H1 (cell line): ENCODE results near the gene SH2D4B. TPM values are rescaled to one million over a fixed set of nuclear protein-coding genes. Genes with fewer than 3 reads are reported as not detected.

Experiments
- CTCF ChIA-PET: fragments of 300-600 bp; sonication (Branson Sonifier 250); formaldehyde crosslinking; loops from one replicate; lab custom pipeline; 2021; ENCODE audit not compliant: partially characterized antibody; lab: Charles Lee
- POLR2A ChIA-PET: fragments of 300-600 bp; sonication (Branson Sonifier 250); formaldehyde crosslinking; loops from one replicate; lab custom pipeline; 2021; ENCODE audit warnings: inconsistent platforms; ENCODE audit not compliant: partially characterized antibody; lab: Charles Lee
- DNase-seq, 2 experiments: peaks; one replicate each; pipeline versions ENCODE4 v3.0.0 to v3.0.0-alpha.2; 2010 to 2022; ENCODE audit warnings: low spot score in 2 of 2, low read depth in 1 of 2, mixed read lengths in 1 of 2
- FAIRE-seq: peaks from 2 replicates; lab custom pipeline; 2011; peaks lifted over from hg19 to GRCh38; lab: Jason Lieb, UNC
- H2AFZ ChIP-seq: 2 replicates; pipeline ENCODE4 v1.8.1; 2012; ENCODE audit warnings: low read length, inconsistent platforms
- H2AK5ac ChIP-seq: 2 replicates; pipeline ENCODE4 v1.6.1; 2013; ENCODE audit warnings: low read depth, low read length
- H2BK120ac ChIP-seq: replicated peaks from 2 replicates; pipeline ENCODE3; 2013; ENCODE audit warnings: low read depth, low read length, inconsistent platforms
- H2BK12ac ChIP-seq: 2 replicates; pipeline ENCODE4 v1.6.1; 2013; ENCODE audit warnings: low read depth, low read length
- H2BK15ac ChIP-seq: 2 replicates; pipeline ENCODE4 v1.6.1; 2013; ENCODE audit warnings: low read length
- H2BK20ac ChIP-seq: 2 replicates; pipeline ENCODE4 v1.6.1; 2013; ENCODE audit warnings: low read length
- H2BK5ac ChIP-seq: 2 replicates; pipeline ENCODE4 v1.6.1; 2013; ENCODE audit warnings: low read depth, low read length
- H3K14ac ChIP-seq: 2 replicates; pipeline ENCODE4 v1.6.1; 2013; ENCODE audit warnings: inconsistent platforms; ENCODE audit not compliant: insufficient read length
- H3K18ac ChIP-seq: 2 replicates; pipeline ENCODE4 v1.6.1; 2013; ENCODE audit warnings: low read length; ENCODE audit errors: extremely low read depth
- H3K23ac ChIP-seq: 2 replicates; pipeline ENCODE4 v1.6.1; 2013; ENCODE audit warnings: inconsistent platforms; ENCODE audit not compliant: insufficient read length
- H3K23me2 ChIP-seq: 2 replicates; pipeline ENCODE4 v1.6.1; 2013; ENCODE audit warnings: low read depth, low read length
- H3K27ac ChIP-seq: 2 replicates; pipeline ENCODE4 v1.6.1; 2011; ENCODE audit warnings: low read depth, low read length, inconsistent platforms
- H3K27me3 ChIP-seq, 4 experiments: replicated peaks in 1 of 4; 1 replicate in 1 of 4; 2 replicates in 3 of 4; pipeline versions ENCODE4 v1.6.1 to v1.8.1; 2011 to 2013; ENCODE audit warnings: low read length in 3 of 4, mild to moderate bottlenecking in 3 of 4, inconsistent platforms in 2 of 4, mixed read lengths in 2 of 4, moderate library complexity in 1 of 4; ENCODE audit not compliant: control insufficient read depth in 3 of 4, insufficient read depth in 3 of 4; ENCODE audit errors: extremely low read depth in 1 of 4
- H3K36me3 ChIP-seq, 4 experiments: 2 replicates each; pipeline versions ENCODE4 v1.6.1 to v1.8.1; 2011 to 2013; ENCODE audit warnings: mild to moderate bottlenecking in 4 of 4, low read length in 3 of 4, moderate library complexity in 2 of 4, control low read depth in 1 of 4, inconsistent platforms in 1 of 4; ENCODE audit not compliant: insufficient read depth in 4 of 4, control insufficient read depth in 2 of 4
- H3K4ac ChIP-seq: replicated peaks from 2 replicates; pipeline ENCODE3; 2013; ENCODE audit warnings: low read length, low read depth, mixed read lengths, inconsistent platforms; ENCODE audit not compliant: insufficient read length
- H3K4me1 ChIP-seq, 4 experiments: replicated peaks in 1 of 4; 1 replicate in 1 of 4; 2 replicates in 3 of 4; pipeline versions ENCODE4 v1.6.1 to v1.8.1; 2011 to 2013; ENCODE audit warnings: low read length in 3 of 4, inconsistent platforms in 2 of 4, mixed read lengths in 1 of 4; ENCODE audit not compliant: insufficient read depth in 4 of 4, control insufficient read depth in 3 of 4
- H3K4me2 ChIP-seq, 2 experiments: 2 replicates each; pipeline versions ENCODE4 v1.6.1 to v1.8.1; 2011 to 2013; ENCODE audit warnings: low read depth in 2 of 2, low read length in 2 of 2, control low read depth in 1 of 2, inconsistent platforms in 1 of 2, mild to moderate bottlenecking in 1 of 2; ENCODE audit not compliant: insufficient read depth in 1 of 2
- H3K4me3 ChIP-seq, 4 experiments: fragments of 200-600, 300-600 bp in 1 of 4; sonication (generic), shearing (Covaris generic), sonication (Bioruptor Twin) in 1 of 4; 2 replicates each; pipeline versions ENCODE4 v1.5.1 to v1.8.1; 2011 to 2016; ENCODE audit warnings: low read length in 4 of 4, low read depth in 3 of 4, control low read depth in 2 of 4, inconsistent platforms in 2 of 4, mild to moderate bottlenecking in 2 of 4, mixed read lengths in 1 of 4, moderate library complexity in 1 of 4; ENCODE audit not compliant: insufficient read depth in 2 of 4; ENCODE audit errors: extremely low read depth in 1 of 4
- H3K56ac ChIP-seq: replicated peaks from 2 replicates; pipeline ENCODE3; 2013; ENCODE audit warnings: low read depth, mild to moderate bottlenecking, mixed read lengths, low read length, inconsistent platforms; ENCODE audit not compliant: insufficient read length
- H3K79me1 ChIP-seq: 2 replicates; pipeline ENCODE4 v1.6.1; 2013; ENCODE audit warnings: low read depth, low read length, control low read depth
- H3K79me2 ChIP-seq, 2 experiments: 2 replicates each; pipeline versions ENCODE4 v1.6.1 to v1.8.1; 2012 to 2013; ENCODE audit warnings: low read length in 2 of 2, mild to moderate bottlenecking in 2 of 2, inconsistent platforms in 1 of 2; ENCODE audit not compliant: insufficient read depth in 2 of 2, control insufficient read depth in 1 of 2
- H3K9ac ChIP-seq, 4 experiments: replicated peaks in 1 of 4; 1 replicate in 1 of 4; 2 replicates in 3 of 4; pipeline versions ENCODE4 v1.6.1 to v1.8.1; 2011 to 2013; ENCODE audit warnings: low read depth in 3 of 4, low read length in 3 of 4, control low read depth in 2 of 4, mild to moderate bottlenecking in 2 of 4, moderate library complexity in 2 of 4, inconsistent platforms in 1 of 4; ENCODE audit errors: extremely low read depth in 1 of 4
- H3K9me3 ChIP-seq, 2 experiments: 2 replicates each; pipeline versions ENCODE4 v1.6.1 to v1.8.1; 2012 to 2013; ENCODE audit warnings: mild to moderate bottlenecking in 2 of 2, moderate library complexity in 2 of 2, control low read depth in 1 of 2, inconsistent platforms in 1 of 2, low read depth in 1 of 2, low read length in 1 of 2, mixed read lengths in 1 of 2; ENCODE audit not compliant: insufficient read depth in 2 of 2
- H4K20me1 ChIP-seq, 2 experiments: replicated peaks in 1 of 2; 2 replicates each; pipeline versions ENCODE3 to v1.8.1; 2011 to 2013; ENCODE audit warnings: inconsistent platforms in 2 of 2, low read length in 2 of 2, mild to moderate bottlenecking in 1 of 2; ENCODE audit not compliant: insufficient read depth in 2 of 2, control insufficient read depth in 1 of 2
- H4K5ac ChIP-seq: 2 replicates; pipeline ENCODE4 v1.6.1; 2013; ENCODE audit warnings: low read length, low read depth, mixed read lengths, inconsistent platforms; ENCODE audit not compliant: insufficient read length
- H4K8ac ChIP-seq: 2 replicates; pipeline ENCODE4 v1.8.0; 2013; ENCODE audit warnings: mild to moderate bottlenecking, moderate library complexity, low read length, inconsistent platforms; ENCODE audit not compliant: insufficient read depth; ENCODE audit errors: extremely low read depth
- H4K91ac ChIP-seq: replicated peaks from 2 replicates; pipeline ENCODE3; 2013; ENCODE audit warnings: low read length, mixed read lengths, inconsistent platforms; ENCODE audit not compliant: insufficient read length
- EP300 ChIP-seq, 2 experiments: IDR thresholded peaks; 1 replicate in 1 of 2; 2 replicates in 1 of 2; pipeline ENCODE4 v1.6.1; 2011 to 2012; ENCODE audit warnings: low read depth in 2 of 2, low read length in 2 of 2, mild to moderate bottlenecking in 2 of 2, borderline replicate concordance in 1 of 2, inconsistent platforms in 1 of 2, moderate library complexity in 1 of 2
- HDAC2 ChIP-seq, 2 experiments: fragments of 300-600 bp in 1 of 2; sonication (generic) in 1 of 2; IDR thresholded peaks; 2 replicates each; pipeline ENCODE4 v1.6.1; 2011 to 2012; ENCODE audit warnings: low read depth in 2 of 2, low read length in 2 of 2, mild to moderate bottlenecking in 2 of 2, moderate library complexity in 2 of 2, borderline replicate concordance in 1 of 2, inconsistent platforms in 1 of 2
- WGBS, 2 experiments: shearing (Covaris generic) in 1 of 2; methylation state at CpG; one replicate each; pipeline versions ENCODE4 v1.1.6 to v1.1.7; 2013 to 2015; ENCODE audit warnings: low lambda C conversion rate in 2 of 2, mixed read lengths in 2 of 2, inconsistent platforms in 1 of 2, low coverage in 1 of 2, missing lambda C conversion rate in 1 of 2; ENCODE audit not compliant: insufficient replicate concordance in 2 of 2, insufficient coverage in 1 of 2, insufficient read length in 1 of 2; ENCODE audit errors: extremely low coverage in 1 of 2, missing lambda C conversion rate in 1 of 2; 5-methylcytosine and 5-hydroxymethylcytosine counted together
- polyA plus RNA-seq, 7 experiments: library from polyadenylated mRNA; depleted of rRNA in 3 of 7; stranded (reverse) in 5 of 7; unstranded in 2 of 7; fragments of >200 nt in 5 of 7; fragments of 200-250 nt in 2 of 7; gene quantifications; 1 replicate in 5 of 7; 2 replicates in 1 of 7; 4 replicates in 1 of 7; pipeline versions ENCODE4 v1.2.1 to v1.2.3, GENCODE V29; 2011 to 2013; ENCODE audit warnings: missing spikeins in 2 of 7, mixed read lengths in 2 of 7
- total RNA-seq: library from RNA; stranded (reverse); fragmentation: NEBNext Ultra II Directional; extraction: Animal tissue kit (Norgen Biotek cat#: 25700); gene quantifications from 2 replicates; pipeline ENCODE4 v1.2.1, GENCODE V29; 2021

The SH2D4B gene
- total and polyA plus RNA-seq, 2 of the 8 experiments (the other 6 are each of a cell fraction or from before 2014, with no cell fraction given), result 0.06 to 0.13 TPM

DNA sequence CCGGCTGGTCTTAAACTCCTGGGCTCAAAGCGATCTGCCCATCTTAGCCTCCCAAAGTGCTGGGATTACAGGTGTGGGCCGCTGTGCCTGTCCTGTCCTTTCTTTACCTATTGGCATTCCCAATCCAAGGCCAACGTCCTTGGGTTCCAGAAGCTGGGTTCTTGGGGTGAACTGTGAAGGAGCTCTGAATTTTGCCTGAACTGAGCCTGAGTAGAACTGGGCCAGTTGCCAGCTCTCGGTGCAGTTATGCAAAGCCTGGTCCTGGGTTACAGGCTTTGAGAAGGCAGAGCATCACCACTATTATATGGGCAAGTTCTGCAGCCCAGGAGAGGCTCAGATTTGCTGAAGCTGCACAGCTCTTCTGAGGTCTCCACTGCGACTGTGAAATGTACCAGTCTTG, 24.6 kb upstream of the SH2D4B start:
- no peak overlapping the region for H2BK20ac ChIP-seq

More for the DNA sequence above, 24.6 kb upstream of the SH2D4B start:
- no peak overlapping the region for H3K27ac ChIP-seq
- H3K4me2 ChIP-seq, result no peak overlapping the region
- no peak overlapping the region for H2AFZ ChIP-seq
- H4K8ac ChIP-seq, result no peak overlapping the region
- no peak overlapping the region for H2BK120ac ChIP-seq
- no peak overlapping the region for H2BK15ac ChIP-seq
- no peaks in the 10 kb centered on the region for H3K9me3 ChIP-seq
- H3K79me2 ChIP-seq, result no peaks in the 10 kb centered on the region
- TF ChIP-seq EP300 (IDR thresholded peaks at IDR 0.05; ENCODE audit: borderline replicate concordance in 1 of 2, low read depth in 2 of 2, low read length in 2 of 2) (no peak), HDAC2 (IDR thresholded peaks at IDR 0.05; ENCODE audit: borderline replicate concordance in 1 of 2, low read depth in 2 of 2, low read length in 2 of 2) (no peak)
- no peak overlapping the region for H4K91ac ChIP-seq
- no peak overlapping the region for H3K56ac ChIP-seq
- H2BK5ac ChIP-seq, result no peak overlapping the region
- no peak overlapping the region for H3K14ac ChIP-seq
- 93% methylated on average over 6 of the region's 6 CpGs; no CpG with 5 or more reads in 1 of the 2 experiments for WGBS, 2 experiments
- FAIRE-seq (no peak), DNase-seq (no peak)
- H3K27me3 ChIP-seq, result no peaks in the 10 kb centered on the region
- no peak overlapping the region for H3K23ac ChIP-seq
- H3K4me1 ChIP-seq, result no peaks in the 10 kb centered on the region
- no peaks in the 10 kb centered on the region for H3K23me2 ChIP-seq
- H3K4me3 ChIP-seq, result no peak overlapping the region
- peaks cover 2 to 5% of the 10 kb centered on the region in 2 experiments for H4K20me1 ChIP-seq
- 0 out of 2 replicates have a peak, but pooled peaks cover 2% of the 10 kb centered on the region for H3K79me1 ChIP-seq
- ChIA-PET CTCF (interaction anchor here (0.9 to 21.9 kb wide), 5 partner anchors 8 to 252 kb away, joined by 3 to 1263 read pairs (median 5); partner anchors contain the start of gene TSPAN14), POLR2A (interaction anchor here (0.5 kb wide), 1 partner anchor 747 kb away, joined by 3 read pairs; no protein-coding TSS in a partner anchor)
- no peak overlapping the region for H2BK12ac ChIP-seq
- no peak overlapping the region for H2AK5ac ChIP-seq
- no peak overlapping the region for H3K18ac ChIP-seq
- no peak overlapping the region for H4K5ac ChIP-seq
- peaks cover 6 to 44% (median 18%) of the 10 kb centered on the region in 4 experiments for H3K36me3 ChIP-seq
- H3K9ac ChIP-seq, result no peak overlapping the region
- H3K4ac ChIP-seq, result no peak overlapping the region
